Stomach (tissue), 4 donors: ENCODE data around the gene SPAG6.

Experiments used
- EP300 ChIP-seq: sonication (generic); formaldehyde crosslinking; IDR thresholded peaks from one replicate; pipeline ENCODE4 v1.6.1; 2017; ENCODE audit warnings: antibody characterized with exemption
- POLR2A ChIP-seq, 4 donors: fragments of 450-650 bp; IDR thresholded peaks; one replicate each; pipeline ENCODE4 v1.6.1; 2016; ENCODE audit warnings: antibody characterized with exemption in 4 of 4, control low read depth in 2 of 4, mild to moderate bottlenecking in 1 of 4, moderate library complexity in 1 of 4
- POLR2AphosphoS5 ChIP-seq, 3 donors: sonication (generic); formaldehyde crosslinking; IDR thresholded peaks; one replicate each; pipeline ENCODE4 v1.6.1; 2016; ENCODE audit warnings: antibody characterized with exemption in 3 of 3
- TF ChIP-seq, protein P1 (sequence below), 7 experiments: fragments of 450-650 bp in 4 of 7; fragments of 200-600 bp in 3 of 7; sonication (generic) in 3 of 7; IDR thresholded peaks; one replicate each; pipeline ENCODE4 v1.5.1; 2016 to 2019; ENCODE audit warnings: antibody characterized with exemption in 7 of 7, control low read depth in 2 of 7, mild to moderate bottlenecking in 1 of 7

DNA sequence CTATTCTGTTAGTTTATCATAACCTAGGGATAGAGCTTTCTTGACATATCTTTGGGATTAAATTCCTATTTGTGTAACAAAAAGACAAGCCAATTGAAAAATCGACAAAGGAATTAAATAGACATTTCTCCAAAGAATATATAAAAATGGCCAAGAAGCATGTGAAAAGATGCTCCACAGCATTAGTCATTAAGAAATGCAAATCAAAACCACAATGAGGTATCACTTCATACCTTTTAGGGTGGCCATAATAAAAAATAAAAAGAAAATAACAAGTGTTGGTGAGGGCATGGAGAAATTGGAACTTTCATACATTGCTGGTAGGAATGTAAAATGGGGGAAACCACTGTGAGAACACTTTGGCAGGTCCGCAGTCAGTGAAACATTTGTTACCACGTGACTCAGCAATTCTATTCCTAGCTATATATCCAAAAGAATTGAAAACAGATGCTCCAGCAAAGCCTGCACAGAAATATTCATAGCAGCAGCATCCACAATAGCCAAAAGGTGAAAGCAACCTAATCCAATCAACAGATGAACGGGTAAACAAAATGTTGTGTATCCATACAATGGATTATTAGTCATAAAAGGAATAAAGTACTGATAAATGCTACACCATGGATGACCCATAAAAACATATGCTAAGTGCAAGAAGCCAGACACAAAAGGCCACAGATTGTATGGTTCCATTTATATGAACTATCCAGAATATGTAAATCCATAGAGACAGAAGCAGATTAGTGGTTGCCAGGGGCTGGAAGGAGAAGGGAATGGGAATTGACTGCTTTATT, 20.5 kb downstream of the SPAG6 start:
- no peak for TF ChIP-seq POLR2A (IDR thresholded peaks at IDR 0.05)
- TF ChIP-seq EP300 = no peak
- TF ChIP-seq, protein P1, sequence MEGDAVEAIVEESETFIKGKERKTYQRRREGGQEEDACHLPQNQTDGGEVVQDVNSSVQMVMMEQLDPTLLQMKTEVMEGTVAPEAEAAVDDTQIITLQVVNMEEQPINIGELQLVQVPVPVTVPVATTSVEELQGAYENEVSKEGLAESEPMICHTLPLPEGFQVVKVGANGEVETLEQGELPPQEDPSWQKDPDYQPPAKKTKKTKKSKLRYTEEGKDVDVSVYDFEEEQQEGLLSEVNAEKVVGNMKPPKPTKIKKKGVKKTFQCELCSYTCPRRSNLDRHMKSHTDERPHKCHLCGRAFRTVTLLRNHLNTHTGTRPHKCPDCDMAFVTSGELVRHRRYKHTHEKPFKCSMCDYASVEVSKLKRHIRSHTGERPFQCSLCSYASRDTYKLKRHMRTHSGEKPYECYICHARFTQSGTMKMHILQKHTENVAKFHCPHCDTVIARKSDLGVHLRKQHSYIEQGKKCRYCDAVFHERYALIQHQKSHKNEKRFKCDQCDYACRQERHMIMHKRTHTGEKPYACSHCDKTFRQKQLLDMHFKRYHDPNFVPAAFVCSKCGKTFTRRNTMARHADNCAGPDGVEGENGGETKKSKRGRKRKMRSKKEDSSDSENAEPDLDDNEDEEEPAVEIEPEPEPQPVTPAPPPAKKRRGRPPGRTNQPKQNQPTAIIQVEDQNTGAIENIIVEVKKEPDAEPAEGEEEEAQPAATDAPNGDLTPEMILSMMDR (IDR thresholded peaks at IDR 0.05) = no peak
- TF ChIP-seq POLR2AphosphoS5 (IDR thresholded peaks at IDR 0.05) = no peak
